Right lobe of liver (tissue), 4 donors: ENCODE data around the gene STK17B.

Experiments
- CTCF ChIP-seq, 4 donors: fragments of 200-600 bp in 3 of 4; fragments of 450-650 bp in 1 of 4; IDR thresholded peaks; one replicate each; pipeline versions ENCODE4 v1.5.1 to v1.8.0; 2016 to 2022; ENCODE audit warnings: antibody characterized with exemption in 4 of 4, mild to moderate bottlenecking in 2 of 4
- POLR2A ChIP-seq: fragments of 450-650 bp; IDR thresholded peaks from one replicate; pipeline ENCODE4 v1.6.1; 2017; ENCODE audit warnings: antibody characterized with exemption, mild to moderate bottlenecking
- donor health status: DM: no; HTN: no; CAD: no.
- donor health status: DM: no; HTN: no; CAD: no.
- donor health status: DM: no; HTN: yes; CAD: no.

GRCh38 chr2:196205881-196206435, 34.6 kb upstream of the STK17B start:
- TF ChIP-seq POLR2A (no peak), CTCF (IDR thresholded peaks at IDR 0.05) (no peak)
